GM19467 (cell line): ENCODE results near the gene SLC12A5.
"Not testable (repeated sequence)": the region's sequence is repeated elsewhere in the genome, so short reads cannot be mapped to it uniquely, and the experiment has no call there.

Experiments
- ATAC-seq: cut with Tn5 transposase; IDR thresholded peaks from one replicate; pipeline ENCODE4 v1.9.1; 2021; ENCODE audit warnings: mild to moderate bottlenecking, moderate library complexity; ENCODE audit not compliant: unreplicated experiment

The SLC12A5 gene

DNA sequence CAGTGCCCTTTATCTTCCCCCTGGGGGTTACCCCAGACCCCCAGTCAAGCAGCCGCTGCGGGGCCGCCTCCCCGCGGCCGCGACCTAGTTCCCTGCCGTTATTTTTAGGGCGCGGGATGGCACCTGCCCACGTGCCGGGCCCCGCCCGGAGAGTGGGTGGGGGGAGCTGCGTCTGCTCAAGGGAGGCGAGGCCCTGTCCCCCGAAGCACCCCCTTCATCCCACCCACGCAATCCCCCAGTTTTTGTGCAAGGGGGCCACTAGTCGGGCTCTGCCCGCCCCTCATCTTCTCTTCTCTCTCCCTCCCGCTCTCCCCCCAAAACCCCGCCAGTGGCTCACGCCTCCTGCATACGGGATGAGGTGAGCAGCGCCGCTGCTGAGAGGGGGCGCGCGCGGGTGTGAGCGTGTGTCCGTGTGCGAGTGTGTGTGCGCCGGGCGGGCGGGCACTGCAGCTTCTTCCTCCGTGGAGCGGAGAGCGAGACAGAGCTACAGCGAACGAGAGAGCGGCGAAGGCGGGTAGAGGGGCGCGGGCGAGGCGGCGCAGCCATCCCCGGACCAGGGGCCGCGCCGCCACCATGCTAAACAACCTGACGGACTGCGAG is at the start of gene SLC12A5:
SLC12A5 (plus strand) TSS at position 444 of the 600 bp plus-strand sequence; CDS start at position 574, 130 bp downstream.
- ATAC-seq = no peak

DNA sequence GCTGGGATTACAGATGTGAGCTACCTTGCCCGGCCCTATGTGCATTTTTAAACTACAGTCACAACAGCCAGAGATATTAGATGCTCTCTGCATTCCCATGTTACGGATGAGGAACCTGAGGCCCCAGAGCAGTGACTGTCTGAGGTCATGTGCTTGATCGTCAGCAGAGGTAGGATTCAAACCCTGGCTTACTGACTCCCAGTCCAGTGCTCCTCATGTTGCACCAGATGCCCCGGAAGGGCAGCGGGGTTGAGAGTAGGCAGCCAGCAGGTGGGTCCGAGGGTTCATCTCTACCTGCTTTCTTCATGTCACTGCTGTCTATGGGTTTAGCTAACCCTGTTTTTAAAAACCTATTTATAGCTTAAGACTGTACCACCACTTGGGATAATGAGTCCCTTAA is 47.8 kb upstream of the SLC12A5 start:
- no peak for ATAC-seq

DNA sequence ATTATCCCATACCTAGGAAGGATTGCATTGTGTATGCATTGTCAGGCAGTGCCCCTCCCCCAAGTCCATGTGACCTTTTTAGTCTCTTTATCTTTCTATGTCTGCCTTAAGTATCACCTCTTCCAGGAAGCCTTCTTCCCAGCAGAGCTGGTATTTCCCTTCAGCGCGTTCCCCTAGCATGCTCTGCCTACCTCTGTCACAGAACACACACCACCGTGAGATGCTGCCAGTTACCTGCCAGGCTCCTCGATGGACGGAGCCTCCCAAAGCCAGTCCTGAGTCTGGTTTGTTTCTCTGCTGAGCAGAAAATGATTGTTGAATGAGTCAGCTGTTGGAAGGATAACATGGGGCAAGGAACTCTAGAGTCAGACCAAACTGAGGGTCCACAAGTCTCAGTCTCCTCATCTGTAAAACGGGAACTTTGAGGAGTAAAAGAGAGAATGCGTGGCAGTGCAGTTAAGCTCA is 45.7 kb upstream of the SLC12A5 start:
- no peak for ATAC-seq

DNA sequence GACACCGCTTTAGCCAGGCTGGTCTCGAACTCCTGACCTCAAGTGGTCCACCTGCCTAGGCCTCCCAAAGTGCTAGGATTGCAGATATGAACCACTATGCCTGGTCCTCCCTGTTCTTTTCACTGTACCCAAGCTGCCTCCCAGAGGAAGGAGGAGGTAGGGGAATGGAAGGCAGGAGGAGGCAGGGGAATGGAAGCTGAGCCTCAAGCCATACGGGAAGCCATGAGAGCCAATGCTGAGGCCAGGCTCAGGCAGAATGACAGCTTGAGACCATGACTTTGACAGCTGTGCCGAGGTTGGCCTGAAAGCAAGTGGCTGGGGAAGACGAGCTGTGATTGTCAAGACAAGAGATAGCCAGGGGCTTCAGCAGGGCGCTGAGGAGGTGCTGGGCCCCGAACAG is 43.4 kb upstream of the SLC12A5 start:
- ATAC-seq = no peak

DNA sequence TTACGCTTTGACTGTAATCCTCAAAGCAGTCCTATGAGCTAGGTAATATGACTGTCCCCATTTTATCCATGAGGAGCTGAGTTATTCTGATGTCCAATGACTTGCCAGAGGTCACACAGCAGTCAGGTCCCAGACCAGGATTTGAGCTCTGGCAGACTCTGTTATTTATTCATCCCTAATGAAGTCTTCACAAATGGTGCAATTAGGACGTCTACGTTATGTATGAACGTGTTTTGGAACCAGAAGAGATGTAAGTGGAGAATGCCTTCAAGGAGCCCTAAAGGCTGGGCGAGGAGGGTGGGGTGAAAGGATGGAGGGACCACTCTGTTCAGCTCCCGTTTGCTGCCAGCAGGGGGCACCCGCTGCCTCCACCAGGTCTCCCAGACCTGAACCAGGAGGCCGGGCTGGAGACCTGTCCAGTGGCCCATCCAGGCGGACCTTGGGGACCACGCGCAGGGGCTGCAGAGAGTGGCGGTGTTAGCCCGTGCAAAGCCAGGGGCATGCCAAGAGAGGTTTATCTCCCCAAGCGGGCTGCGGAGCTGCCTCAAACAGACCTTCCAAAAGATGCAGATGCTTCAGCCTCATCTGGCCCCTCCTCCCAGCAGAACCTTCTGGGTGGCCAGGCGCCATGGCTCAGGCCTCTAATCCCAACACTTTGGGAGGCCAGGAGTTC is 41.8 kb upstream of the SLC12A5 start:
- no peak for ATAC-seq

DNA sequence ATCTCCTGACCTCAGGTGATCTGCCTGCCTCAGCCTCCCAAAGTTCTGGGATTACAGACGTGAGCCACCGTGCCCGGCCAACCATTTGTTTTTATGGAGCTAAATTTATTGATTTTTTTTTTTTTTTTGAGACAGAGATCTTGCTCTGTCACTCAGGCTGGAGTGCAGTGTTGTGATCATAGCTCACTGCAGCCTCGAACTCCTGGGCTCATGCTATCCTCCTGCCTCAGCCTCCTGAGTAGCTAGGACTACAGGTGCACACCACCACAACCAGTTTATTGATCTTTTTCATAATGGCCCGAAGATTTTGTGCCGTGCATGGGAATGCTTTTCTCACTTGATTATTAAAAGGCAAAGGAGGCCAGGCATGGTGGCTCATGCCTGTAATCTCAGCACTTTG is 40.2 kb upstream of the SLC12A5 start:
- ATAC-seq = not testable (repeated sequence)

DNA sequence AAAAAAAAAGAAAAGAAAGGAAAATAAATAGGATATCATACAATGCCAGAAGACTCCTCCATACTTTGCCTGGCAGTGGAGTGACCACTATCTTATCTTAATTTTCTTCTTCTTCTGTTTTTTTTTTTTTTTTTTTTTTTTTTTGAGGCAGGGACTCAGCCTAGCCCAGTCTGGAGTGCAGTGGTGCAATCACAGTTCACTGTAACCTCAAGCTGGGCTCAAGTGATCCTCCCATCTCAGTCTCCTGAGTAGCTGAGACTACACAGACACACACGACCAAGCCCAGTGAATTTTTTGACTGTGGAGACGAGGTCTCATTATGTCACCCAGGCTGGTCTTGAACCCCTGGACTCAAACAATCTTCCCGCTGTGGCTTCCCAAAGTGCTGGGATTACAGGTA is 37.4 kb upstream of the SLC12A5 start:
- ATAC-seq = no peak

DNA sequence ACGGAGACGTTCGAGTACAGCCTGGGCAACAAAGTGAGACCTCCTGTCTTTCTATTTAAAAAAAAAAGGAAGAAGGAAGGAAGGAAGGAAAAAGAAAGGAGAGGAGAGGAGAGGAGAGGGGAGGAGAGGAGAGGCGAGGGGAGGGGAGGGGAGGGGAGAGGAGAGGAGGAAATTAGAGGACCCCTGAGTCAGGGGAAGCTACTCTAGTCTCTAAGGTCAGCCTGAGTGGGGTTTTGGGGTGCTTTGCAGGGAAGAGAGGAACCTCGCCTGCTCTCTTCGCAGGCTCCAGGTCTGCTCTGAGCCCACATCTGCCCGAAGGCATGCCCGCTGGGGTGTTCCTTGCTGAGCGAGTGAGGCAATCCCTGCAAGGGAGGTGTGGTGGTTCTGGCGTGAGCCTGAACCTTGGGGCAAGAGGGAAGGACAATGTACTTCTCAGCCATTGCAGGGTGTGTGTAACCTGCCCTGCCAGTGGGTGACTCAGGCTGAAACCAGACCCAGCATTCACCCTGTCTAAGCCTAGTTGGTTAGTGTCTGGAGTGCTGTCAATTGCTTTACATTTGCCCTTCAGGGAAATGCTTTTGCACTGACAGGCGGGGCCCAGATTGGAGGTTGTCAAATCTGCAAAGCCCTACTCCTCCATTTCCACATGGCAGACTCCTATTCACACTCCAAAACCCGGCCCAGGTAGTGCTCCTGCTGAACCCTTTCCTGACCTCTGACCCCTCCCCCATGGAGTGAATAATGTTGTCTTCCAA is 35.6 kb upstream of the SLC12A5 start:
- no peak for ATAC-seq

DNA sequence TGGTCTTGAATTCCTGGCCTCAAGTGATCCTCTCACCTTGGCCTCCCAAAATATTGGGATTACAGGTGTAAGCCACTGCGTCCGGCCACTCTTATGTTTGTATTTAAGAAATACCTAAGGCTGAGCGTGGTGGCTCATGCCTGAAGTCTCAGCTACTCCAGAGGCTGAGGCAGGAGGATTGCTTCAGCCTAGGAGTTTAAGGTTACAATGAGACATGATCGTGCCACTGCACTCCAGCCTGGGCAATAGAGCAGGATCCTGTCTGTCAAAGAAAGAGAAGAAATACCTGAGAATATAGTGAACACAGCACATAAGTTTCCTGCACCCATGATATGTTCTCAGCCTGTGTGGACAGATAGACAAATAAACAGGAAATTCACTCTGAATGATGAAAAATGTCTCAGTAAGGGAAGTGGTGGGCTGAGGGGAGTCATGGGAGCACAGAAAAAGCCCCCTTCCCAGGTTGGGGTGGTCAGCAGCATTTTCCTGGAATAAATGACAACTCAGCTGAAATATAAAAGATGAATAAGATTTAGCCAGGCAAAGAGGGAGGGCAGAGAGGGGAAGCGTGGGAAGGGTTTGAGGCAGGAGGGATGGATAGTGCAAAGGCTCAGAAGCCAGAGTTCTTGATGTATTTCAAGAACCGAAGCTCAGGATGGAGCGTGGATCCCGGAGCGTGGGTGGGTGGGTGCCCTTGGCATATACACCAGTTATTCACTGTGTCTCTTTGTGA is 34.1 kb upstream of the SLC12A5 start:
- no peak for ATAC-seq

DNA sequence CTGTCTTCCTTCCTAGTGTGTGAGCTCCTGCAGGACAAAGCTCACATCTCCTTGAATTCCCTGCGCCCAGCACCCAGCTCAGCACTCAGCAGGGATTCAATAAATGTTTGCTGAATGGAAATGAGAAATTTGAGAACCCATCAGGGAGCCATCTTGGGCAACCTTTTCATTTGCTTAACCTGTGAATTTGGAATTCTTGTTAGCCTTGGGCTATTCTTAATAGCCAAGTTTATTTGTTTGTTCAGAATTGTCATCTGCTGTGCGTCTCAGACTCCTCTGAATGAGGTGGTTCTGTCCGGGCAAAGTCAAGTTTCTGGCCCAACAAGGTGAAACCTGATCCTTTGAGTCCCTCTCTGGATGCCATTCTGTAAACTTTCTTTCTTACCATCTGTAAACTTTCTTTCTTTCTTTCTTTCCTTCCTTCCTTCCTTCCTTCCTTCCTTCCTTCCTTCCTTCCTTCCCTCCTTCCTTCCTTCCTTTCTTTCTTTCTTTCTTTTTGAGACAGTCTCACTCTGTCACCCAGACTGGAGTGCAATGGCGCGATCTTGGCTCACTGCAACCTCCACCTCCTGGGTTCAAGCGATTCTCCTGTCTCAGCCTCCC is 33.4 kb upstream of the SLC12A5 start:
- ATAC-seq = not testable (repeated sequence)

DNA sequence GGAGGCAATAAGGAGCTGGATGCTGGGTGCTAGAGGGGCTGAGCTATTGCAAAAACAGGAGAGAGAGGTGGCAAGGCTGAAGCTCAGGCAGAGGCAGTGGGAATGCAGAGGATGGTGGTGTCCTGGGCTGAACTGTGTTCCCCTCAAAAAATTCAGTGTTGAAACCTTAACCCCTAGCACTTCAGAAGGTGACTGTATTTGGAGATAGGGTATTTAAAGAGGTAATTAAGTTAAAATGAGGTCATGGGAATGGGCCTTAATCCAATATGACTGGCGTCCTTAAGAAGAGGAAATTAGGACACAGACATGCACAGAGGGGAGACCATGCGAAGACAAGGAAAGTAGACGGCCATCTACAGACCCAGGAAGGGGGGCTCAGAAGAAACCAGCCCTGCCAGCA is 31.8 kb upstream of the SLC12A5 start:
- ATAC-seq = no peak

DNA sequence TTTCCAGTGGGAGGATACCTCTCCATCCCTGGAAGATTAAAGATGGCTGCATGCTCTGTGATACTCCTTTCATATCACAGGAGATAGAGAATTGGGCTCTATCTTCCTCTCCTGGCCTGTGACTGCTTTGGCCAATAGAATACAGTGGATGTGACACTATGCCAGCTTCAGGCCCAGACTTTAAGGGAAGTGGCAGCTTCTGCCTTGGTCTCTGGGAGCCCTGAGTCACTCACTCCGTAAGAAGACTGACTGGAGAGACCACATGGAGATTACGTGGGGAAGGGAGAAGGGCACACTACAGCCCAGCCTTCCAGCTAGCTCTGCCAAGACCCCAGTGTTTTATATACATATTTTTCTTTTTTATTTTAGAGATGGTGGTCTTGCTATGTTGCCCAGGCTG is 30.7 kb upstream of the SLC12A5 start:
- no peak for ATAC-seq

DNA sequence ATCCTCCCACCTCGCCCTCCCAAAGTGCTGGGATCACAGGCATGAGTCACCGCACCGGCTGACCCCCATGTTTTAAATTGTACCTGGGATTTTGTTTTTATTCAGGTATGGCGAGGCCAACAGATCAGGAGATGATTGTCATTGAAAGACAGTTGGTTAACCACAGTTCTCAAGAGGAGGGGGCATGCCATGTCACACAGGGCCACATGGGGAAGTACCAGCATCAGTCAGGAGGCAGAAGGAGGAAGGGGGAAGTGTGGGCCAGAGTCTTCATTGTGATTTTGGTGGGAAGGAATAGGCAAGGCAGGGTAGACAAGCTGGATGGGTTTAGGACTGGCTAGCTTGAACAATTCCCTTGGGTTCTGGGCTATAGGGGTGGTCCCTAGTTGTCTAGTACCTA is 30.3 kb upstream of the SLC12A5 start:
- no peak for ATAC-seq

DNA sequence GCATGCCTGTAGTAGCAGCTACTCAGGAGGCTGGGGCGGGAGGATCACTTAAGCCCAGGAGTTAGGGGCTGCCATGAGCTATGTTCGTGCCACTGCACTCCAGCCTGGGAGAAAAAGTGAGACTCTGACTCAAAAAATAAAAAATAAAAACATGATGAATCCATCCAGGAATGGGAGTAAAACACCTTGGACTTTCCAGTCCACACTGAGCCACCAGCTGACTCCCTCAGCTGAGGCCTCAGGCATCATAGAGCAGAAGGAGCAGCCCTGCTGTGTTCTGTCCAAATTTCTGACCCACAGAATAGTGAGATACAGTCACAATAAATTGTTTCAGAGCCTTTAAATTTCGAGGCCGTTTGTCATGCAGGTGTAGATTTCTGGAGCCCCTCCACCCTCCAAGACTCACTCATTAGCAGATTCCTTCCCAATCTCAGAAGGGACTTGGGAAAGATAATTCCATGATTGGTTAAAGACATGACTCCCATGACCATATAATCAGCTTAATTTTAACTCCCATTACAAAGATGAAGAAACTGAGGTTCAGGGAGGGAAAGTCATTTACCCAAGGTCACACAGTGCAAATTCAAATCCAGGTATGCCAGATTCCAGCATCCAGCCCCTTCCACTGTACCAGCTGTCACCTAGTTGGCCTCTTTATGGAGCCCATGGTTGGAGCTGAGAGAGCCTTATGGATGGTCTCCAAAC is 29.3 kb upstream of the SLC12A5 start:
- ATAC-seq = no peak

DNA sequence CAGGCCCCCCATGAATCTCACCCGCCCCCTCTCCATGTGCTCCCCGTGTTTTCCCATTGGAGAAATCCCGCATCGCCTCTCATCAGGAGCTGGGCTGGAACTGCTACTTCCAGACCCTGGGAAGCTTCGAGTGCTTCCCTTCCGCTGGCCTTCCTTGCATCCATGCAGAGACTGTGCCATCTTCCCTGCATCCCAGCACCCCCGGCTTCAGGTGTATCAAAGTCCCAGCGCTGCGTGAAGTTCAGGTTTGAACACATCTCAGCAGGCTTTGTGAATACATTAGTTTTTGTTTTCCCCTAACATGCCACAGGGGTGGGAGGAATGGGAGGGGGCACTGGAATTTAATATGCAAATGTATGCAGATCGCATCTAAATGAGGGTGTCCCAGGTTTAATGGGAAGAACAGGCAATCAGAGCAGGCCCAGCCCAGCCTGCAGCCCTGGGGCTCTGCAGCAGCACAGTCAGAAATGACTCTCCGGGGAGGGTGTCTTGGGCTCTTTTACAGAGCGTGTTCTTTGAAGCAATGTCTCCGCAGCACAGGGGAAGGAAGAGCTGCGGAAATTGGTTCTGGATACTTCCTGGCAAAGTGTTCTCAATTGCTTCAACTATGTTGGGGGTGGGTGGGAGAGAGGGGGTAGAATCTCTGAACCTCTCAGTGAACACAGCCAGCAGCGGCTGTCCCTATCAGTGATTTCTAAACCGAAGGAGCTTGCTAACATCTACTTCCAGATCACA is 28.6 kb upstream of the SLC12A5 start:
- no peak for ATAC-seq

DNA sequence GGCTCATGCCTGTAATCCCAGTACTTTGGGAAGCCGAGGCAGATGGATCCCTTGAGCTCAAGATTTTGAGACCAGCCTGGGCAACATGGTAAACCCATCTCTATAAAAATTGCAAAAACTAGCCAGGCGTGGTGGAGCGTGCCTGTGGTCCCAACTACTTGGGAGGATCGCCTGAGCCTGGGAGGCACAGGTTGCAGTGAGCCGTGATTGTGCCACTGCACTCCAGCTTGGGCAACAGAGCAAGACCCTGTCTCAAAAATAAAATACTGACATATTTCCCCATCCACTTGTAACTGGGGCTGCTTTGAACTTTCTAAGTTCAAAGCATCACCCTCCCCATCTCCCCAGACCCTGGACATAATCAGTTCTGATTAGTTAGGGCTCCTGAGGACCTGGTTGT is 27.5 kb upstream of the SLC12A5 start:
- ATAC-seq = no peak

DNA sequence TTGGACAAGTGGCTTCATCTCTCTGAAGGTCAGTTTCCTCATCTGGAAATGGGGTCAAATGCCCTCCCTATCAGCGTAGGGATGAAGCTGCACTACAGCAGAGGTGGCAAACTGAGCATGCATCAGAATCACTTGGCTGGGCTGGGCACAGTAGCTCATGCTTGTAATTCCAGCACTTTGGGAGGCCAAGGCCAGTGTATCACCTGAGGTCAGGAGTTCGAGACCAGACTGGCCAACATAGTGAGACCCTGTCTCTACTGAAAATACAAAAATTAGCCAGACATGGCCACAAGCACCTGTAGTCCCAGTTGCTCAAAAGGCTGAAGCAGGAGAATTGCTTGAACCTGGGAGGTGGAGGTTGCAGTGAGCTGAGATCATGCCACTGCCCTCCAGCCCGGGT is 27.0 kb upstream of the SLC12A5 start:
- no peak for ATAC-seq

DNA sequence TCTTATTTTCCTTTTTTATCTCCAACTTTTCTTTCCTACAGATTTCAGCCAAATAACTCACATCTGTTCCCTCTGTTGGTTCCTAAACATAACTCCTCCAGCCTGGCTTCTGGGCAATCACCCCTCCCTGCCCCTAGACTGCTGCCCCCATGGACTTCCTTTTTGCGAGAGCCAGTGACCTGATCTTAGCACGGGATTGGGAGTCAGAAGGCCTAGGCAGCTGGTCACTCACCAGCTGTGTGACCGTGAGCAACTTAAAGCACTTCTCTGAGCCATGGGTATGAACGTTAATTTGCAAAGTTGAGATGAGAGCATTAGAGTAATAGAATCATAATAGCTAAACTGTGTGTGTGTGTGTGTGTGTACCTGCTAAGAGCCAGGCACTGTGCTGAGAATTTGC is 24.8 kb upstream of the SLC12A5 start:
- no peak for ATAC-seq

DNA sequence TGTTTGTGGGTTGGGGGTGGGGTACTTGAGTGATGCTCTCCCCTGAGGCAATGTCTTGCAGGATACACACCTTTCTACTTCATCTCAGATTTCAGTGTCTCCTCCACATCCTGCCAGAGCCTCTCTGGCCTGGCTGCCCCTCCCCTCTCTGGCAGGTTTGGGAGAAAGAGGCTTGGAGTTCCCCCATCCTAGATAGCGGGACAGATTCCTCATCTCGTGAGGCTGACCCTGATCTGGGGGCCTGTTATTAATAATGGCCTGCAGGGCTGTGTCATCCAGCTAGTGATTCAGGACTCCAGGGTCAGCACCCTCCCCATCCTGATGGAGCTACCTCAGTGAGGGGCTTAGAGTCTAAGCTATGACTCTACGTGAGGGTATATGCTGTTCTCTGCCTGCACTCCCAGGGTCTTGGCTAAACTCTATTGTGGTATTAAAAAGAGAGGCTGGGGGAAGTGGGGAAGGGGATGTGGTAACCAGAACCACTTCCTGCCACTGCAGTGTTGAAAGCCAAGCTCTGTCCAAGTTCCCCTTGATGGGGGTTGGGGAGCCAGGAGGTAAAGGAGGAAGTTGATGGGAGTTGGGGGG is 24.0 kb upstream of the SLC12A5 start:
- no peak for ATAC-seq
